Adrenal gland (tissue), 12 donors: Measurements from ENCODE around the gene GPR4. TPM values are rescaled to one million over a fixed set of nuclear protein-coding genes. Genes with fewer than 3 reads are reported as not detected.
A peak's percentile ranks its signal among the peaks of the same experiment; 100 is the strongest.

Experiments
- DNase-seq, 7 donors: peaks; one replicate each; pipeline ENCODE4 v3.0.0-alpha.2; 2019 to 2020
- H3K27ac ChIP-seq, 5 donors: fragments of 200-600 bp; sonication (generic) in 4 of 5; 1 replicate in 3 of 5; 2 replicates in 2 of 5; pipeline versions ENCODE4 v1.5.1 to v1.8.0; 2016 to 2020; ENCODE audit warnings: mild to moderate bottlenecking in 1 of 5
- H3K27me3 ChIP-seq: fragments of 200-600 bp; 2 replicates; pipeline ENCODE4 v1.8.0; 2021
- H3K36me3 ChIP-seq, 2 donors: fragments of 200-600 bp; replicated peaks in 1 of 2; 1 replicate in 1 of 2; 2 replicates in 1 of 2; pipeline versions ENCODE4 v1.5.1 to v1.8.0; 2018 to 2022
- H3K4me1 ChIP-seq, 2 donors: fragments of 200-600 bp; replicated peaks in 1 of 2; 1 replicate in 1 of 2; 2 replicates in 1 of 2; pipeline versions ENCODE4 v1.5.1 to v1.8.0; 2018 to 2021
- H3K4me3 ChIP-seq, 4 donors: fragments of 200-600 bp; sonication (generic) in 3 of 4; one replicate each; pipeline ENCODE4 v1.5.1; 2016 to 2018
- H3K9me3 ChIP-seq, 3 donors: fragments of 200-600 bp; sonication (generic) in 1 of 3; replicated peaks in 1 of 3; 1 replicate in 2 of 3; 2 replicates in 1 of 3; pipeline versions ENCODE4 v1.5.1 to v1.8.0; 2016 to 2021
- POLR2A ChIP-seq, 2 donors: fragments of 450-650 bp; IDR thresholded peaks; one replicate each; pipeline ENCODE4 v1.6.1; 2017; ENCODE audit warnings: antibody characterized with exemption in 2 of 2, mild to moderate bottlenecking in 2 of 2, moderate library complexity in 1 of 2
- WGBS, 4 donors: extraction: QIAGEN DNeasy Blood & Tissue Kit in 2 of 4; methylation state at CpG; one replicate each; pipeline versions ENCODE4 v1.1.5 to v1.1.7; 2013 to 2017; 5-methylcytosine and 5-hydroxymethylcytosine counted together
- intact Hi-C, 2 donors: fragments of 100-400 bp; cut with DNase I; formaldehyde crosslinking; loops; one replicate each; pipeline versions ENCODE4 v1.14.1 to v1.15.0; 2022 to 2023
- polyA plus RNA-seq, 3 donors: library from polyadenylated mRNA; stranded (reverse); fragments of 200-250 nt in 2 of 3; fragments of 350-450 nt in 1 of 3; fragmentation: Illumina TruSeq in 1 of 3; extraction: RNeasy Lipid Tissue Mini Kit (QIAGEN cat#74804) in 1 of 3; gene quantifications; one replicate each; pipeline ENCODE4 v1.2.3, GENCODE V29; 2013 to 2014
- total RNA-seq, 9 donors: library from RNA; depleted of rRNA in 4 of 9; stranded (reverse); fragments of >200 nt in 4 of 9; fragments of 120-200 nt in 1 of 9; fragmentation: NEBNext Ultra II Directional in 1 of 9; extraction: Animal tissue kit (Norgen Biotek cat#: 25700) in 1 of 9; gene quantifications; one replicate each; pipeline versions ENCODE4 v1.1.0 to v1.2.4, GENCODE V29; 2013 to 2023
- TF ChIP-seq, protein P1 (sequence below), 6 experiments: fragments of 450-650 bp in 4 of 6; fragments of 200-600 bp in 2 of 6; sonication (generic) in 1 of 6; IDR thresholded peaks; 1 replicate in 5 of 6; 2 replicates in 1 of 6; pipeline versions ENCODE4 v1.5.1 to v1.8.0; 2016 to 2021; ENCODE audit warnings: antibody characterized with exemption in 6 of 6, mild to moderate bottlenecking in 2 of 6, moderate library complexity in 1 of 6
- donor health status: healthy with polysubstance abuse.
- donor health status: Bipolar disorder and iron deficiency.
- donor health status: DM: yes; HTN: yes; CAD: no.
- donor health status: DM: no; HTN: no; CAD: no.
- donor health status: DM: no; HTN: no; CAD: no.
- donor health status: DM: yes; HTN: yes; CAD: no.

Gene GPR4
- total and polyA plus RNA-seq, 12 donors = 0.55 to 11.3 (median 4.0) TPM

DNA sequence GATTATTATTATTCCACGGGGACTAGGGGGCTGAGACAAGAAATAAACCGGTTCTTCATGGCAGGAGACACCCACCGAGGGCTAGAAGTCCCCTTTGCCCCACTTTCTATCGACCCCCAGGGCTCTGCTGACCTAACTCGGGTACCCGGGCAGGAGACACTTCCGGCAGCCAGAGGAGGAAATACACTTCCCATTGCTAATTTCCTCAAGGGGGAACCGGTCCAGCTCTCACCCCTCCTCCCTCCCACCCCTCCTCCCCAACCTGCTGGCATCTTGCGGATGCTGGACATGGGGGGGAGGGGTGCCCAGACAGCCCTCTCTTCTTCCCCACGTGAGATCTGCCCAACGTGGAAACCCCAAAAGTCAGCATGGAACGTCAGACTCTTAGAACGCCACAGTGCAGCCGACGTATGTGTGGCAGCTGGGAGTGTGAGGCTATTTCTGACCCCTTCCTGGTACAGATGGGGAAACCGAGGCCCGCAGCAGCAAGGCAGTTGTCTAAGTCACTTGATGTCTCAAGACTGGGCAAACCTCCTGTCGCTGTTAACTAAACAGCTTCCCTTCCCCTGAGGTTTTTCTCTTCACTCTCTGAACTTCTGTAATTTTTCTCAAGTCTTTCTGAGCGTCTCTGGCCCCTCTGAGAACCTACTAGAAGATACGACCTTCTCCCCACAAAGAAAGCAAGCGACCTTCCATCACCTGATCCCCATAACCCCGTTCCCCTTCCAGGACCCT is 3.6 kb downstream of the GPR4 start:
- peak overlapping the region in 1 of 4 donors; percentile 43 for H3K4me3 ChIP-seq
- 11 to 19% (median 16%) methylated on average over 16 to 22 of the region's 22 CpGs for WGBS, 4 donors
- intact Hi-C loops = no loop called here
- H3K27ac ChIP-seq = peak overlapping the region in 2 of 5 donors; percentile 41 to 76
- no peaks in the 10 kb centered on the region for H3K36me3 ChIP-seq
- H3K27me3 ChIP-seq = peaks cover 12% of the 10 kb centered on the region
- TF ChIP-seq, protein P1, sequence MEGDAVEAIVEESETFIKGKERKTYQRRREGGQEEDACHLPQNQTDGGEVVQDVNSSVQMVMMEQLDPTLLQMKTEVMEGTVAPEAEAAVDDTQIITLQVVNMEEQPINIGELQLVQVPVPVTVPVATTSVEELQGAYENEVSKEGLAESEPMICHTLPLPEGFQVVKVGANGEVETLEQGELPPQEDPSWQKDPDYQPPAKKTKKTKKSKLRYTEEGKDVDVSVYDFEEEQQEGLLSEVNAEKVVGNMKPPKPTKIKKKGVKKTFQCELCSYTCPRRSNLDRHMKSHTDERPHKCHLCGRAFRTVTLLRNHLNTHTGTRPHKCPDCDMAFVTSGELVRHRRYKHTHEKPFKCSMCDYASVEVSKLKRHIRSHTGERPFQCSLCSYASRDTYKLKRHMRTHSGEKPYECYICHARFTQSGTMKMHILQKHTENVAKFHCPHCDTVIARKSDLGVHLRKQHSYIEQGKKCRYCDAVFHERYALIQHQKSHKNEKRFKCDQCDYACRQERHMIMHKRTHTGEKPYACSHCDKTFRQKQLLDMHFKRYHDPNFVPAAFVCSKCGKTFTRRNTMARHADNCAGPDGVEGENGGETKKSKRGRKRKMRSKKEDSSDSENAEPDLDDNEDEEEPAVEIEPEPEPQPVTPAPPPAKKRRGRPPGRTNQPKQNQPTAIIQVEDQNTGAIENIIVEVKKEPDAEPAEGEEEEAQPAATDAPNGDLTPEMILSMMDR (IDR thresholded peaks at IDR 0.05) = no peak
- TF ChIP-seq POLR2A (IDR thresholded peaks at IDR 0.05) = no peak
- H3K4me1 ChIP-seq = peaks cover 0 to 16% of the 10 kb centered on the region in 2 donors
- no peak for DNase-seq
- no peaks in the 10 kb centered on the region for H3K9me3 ChIP-seq

DNA sequence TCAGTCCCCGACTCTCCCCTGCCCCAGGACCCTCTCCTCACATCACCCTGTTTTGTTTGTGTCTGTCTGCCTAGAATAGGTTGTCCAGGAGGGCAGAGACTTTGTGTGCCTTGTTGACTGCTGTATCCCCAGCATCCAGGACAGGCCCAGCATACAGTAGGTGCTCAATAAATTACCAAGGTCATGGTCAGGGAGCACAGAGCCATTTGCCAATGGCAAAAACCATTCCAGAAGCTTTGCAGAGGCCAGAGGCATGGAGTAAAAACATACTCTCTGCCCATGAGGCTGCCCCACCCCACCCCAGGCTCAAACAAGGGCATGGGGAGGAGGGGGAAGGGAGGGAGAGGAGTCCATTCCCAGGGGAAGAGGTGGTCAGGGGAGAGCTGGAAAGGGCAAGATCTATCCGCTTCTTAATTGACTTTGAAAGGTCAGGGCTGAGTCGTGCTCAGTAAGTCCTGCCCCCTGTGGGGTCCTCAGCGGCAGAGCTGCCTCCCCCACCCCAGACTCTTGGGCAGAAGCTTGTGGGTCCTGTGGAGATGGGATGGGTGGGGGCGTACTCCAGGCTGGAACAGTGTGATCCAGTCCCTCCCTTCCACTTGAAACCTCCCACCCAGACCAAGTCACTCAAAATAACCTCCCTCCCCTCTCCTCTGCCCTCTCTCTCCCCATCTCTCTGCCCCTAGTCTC is 4.4 kb downstream of the GPR4 start:
- 17 to 35% (median 25%) methylated on average over 3 to 5 of the region's 5 CpGs for WGBS, 4 donors
- no peak for TF ChIP-seq POLR2A (IDR thresholded peaks at IDR 0.05)
- TF ChIP-seq, protein P1 (IDR thresholded peaks at IDR 0.05) = no peak
- Histone ChIP-seq H3K27me3 (peaks cover 14% of the 10 kb centered on the region), H3K4me1 (peaks cover 0 to 16% of the 10 kb centered on the region in 2 donors), H3K4me3 (no peak overlapping the region), H3K36me3 (no peaks in the 10 kb centered on the region), H3K9me3 (no peaks in the 10 kb centered on the region), H3K27ac (peak overlapping the region in 2 of 5 donors; percentile 41 to 76)
- intact Hi-C loops = no loop called here
- DNase-seq = no peak

DNA sequence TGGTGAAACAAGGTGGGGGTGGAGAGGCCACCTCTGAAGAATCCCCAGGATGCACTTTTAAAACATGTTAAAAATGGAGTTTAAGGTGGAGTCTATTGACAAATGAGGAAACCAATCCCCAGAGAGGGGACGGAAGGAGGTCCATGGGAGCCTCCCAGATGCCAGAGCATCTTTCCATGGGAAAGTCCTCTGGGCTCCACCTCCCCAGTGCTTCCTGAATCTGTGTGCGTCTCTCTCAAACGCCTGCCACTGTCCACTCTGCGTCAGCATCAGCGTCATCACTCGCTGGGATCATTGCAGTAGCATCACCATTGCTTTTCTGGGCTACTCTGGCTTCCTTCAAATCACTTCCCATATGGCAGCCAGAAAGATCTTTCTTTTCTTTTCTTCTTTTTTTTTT is 6.2 kb downstream of the GPR4 start:
- H3K4me3 ChIP-seq = no peak overlapping the region
- DNase-seq = no peak
- no peaks in the 10 kb centered on the region for H3K9me3 ChIP-seq
- no peaks in the 10 kb centered on the region for H3K36me3 ChIP-seq
- no peak overlapping the region for H3K27ac ChIP-seq
- TF ChIP-seq, protein P1 (IDR thresholded peaks at IDR 0.05) = no peak
- TF ChIP-seq POLR2A (IDR thresholded peaks at IDR 0.05) = no peak
- H3K4me1 ChIP-seq = peaks cover 0 to 16% of the 10 kb centered on the region in 2 donors
- WGBS, 4 donors = 67 to 82% (median 71%) methylated on average over 6 of the region's 6 CpGs
- intact Hi-C loops = no loop called here
- H3K27me3 ChIP-seq = peaks cover 8% of the 10 kb centered on the region

DNA sequence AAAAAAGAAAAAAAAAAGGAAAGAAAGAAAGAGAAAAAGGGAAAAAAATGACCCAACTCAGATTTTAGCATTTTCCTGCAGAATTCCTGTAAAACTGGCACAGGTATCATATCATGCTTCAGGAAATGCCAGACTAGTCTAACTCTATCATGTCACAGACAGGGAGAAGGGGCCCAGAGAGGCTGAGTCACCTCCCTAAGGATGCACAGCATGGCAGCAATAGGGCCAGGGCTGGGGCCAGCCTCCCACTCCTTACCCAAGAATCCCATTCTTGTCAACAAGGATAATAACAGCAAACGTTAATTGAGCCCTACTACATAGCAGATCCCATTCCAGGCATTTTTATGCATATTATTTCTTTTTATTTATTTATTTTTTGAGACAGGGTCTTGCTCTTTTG is 8.5 kb downstream of the GPR4 start:
- Histone ChIP-seq H3K27me3 (peaks cover 8% of the 10 kb centered on the region), H3K4me1 (peaks cover 0 to 11% of the 10 kb centered on the region in 2 donors), H3K4me3 (no peak overlapping the region), H3K27ac (no peak overlapping the region), H3K9me3 (no peaks in the 10 kb centered on the region), H3K36me3 (no peaks in the 10 kb centered on the region)
- no peak for TF ChIP-seq POLR2A (IDR thresholded peaks at IDR 0.05)
- TF ChIP-seq, protein P1 (IDR thresholded peaks at IDR 0.05) = no peak
- intact Hi-C loops = no loop called here
- 5 to 17% (median 13%) methylated on average over 1 of the region's 1 CpG for WGBS, 4 donors
- no peak for DNase-seq
